ENCODE measurements around the gene COPRS. TPM values are rescaled to one million over a fixed set of nuclear protein-coding genes. Genes with fewer than 3 reads are reported as not detected.

Gene COPRS
- total RNA-seq, 1 donor from 2014 or later = 44.7 TPM

- intact Hi-C loops (cut with DNase I) = no loop called here
- TF ChIP-seq CTCF (IDR thresholded peaks at IDR 0.05) = no peak
- H3K4me1 ChIP-seq = peaks cover 15% of the 10 kb centered on the region
- H3K4me3 ChIP-seq = peak overlapping the region; percentile 43
- no peak for DNase-seq
- peaks cover 39% of the 10 kb centered on the region for H3K36me3 ChIP-seq
- no peak for ATAC-seq
- H3K27ac ChIP-seq = no peak overlapping the region
- no peaks in the 10 kb centered on the region for H3K27me3 ChIP-seq
- H3K9me3 ChIP-seq = no peaks in the 10 kb centered on the region
Observed at GRCh38 chr17:31859487-31860008, 504 bp upstream of the COPRS start.

GRCh38 chr17:31857920-31858641 lies 963 bp downstream of the COPRS start:
- no peak for TF ChIP-seq CTCF (IDR thresholded peaks at IDR 0.05)
- H3K27me3 ChIP-seq = no peaks in the 10 kb centered on the region
- H3K4me3 ChIP-seq = peak overlapping the region; percentile 68
- no peaks in the 10 kb centered on the region for H3K9me3 ChIP-seq
- peak overlapping the region; percentile 75 for H3K27ac ChIP-seq
- DNase-seq = no peak
- ATAC-seq = peak; percentile 5
- intact Hi-C loops (cut with DNase I) = no loop called here
- peaks cover 15% of the 10 kb centered on the region for H3K4me1 ChIP-seq
- peaks cover 28% of the 10 kb centered on the region for H3K36me3 ChIP-seq

GRCh38 chr17:31856750-31857149 lies 2.3 kb downstream of the COPRS start:
- intact Hi-C loops (cut with DNase I) = no loop called here
- ATAC-seq = no peak
- no peak for TF ChIP-seq CTCF (IDR thresholded peaks at IDR 0.05)
- Histone ChIP-seq H3K9me3 (no peaks in the 10 kb centered on the region), H3K27ac (no peak overlapping the region), H3K4me3 (no peak overlapping the region), H3K4me1 (peaks cover 15% of the 10 kb centered on the region), H3K36me3 (peaks cover 32% of the 10 kb centered on the region), H3K27me3 (no peaks in the 10 kb centered on the region)
- no peak for DNase-seq

- Histone ChIP-seq H3K27me3 (no peaks in the 10 kb centered on the region), H3K36me3 (peaks cover 27% of the 10 kb centered on the region), H3K9me3 (no peaks in the 10 kb centered on the region), H3K4me1 (peaks cover 14% of the 10 kb centered on the region), H3K4me3 (no peak overlapping the region), H3K27ac (no peak overlapping the region)
- TF ChIP-seq CTCF (IDR thresholded peaks at IDR 0.05) = no peak
- ATAC-seq (no peak), DNase-seq (no peak)
- intact Hi-C loops (cut with DNase I) = no loop called here
Observed at GRCh38 chr17:31854672-31855071, 4.4 kb downstream of the COPRS start.

GRCh38 chr17:31853911-31854470 lies 5.1 kb downstream of the COPRS start:
- DNase-seq (no peak), ATAC-seq (no peak)
- peaks cover 27% of the 10 kb centered on the region for H3K36me3 ChIP-seq
- H3K4me1 ChIP-seq = peaks cover 10% of the 10 kb centered on the region
- H3K27ac ChIP-seq = no peak overlapping the region
- intact Hi-C loops (cut with DNase I) = no loop called here
- H3K27me3 ChIP-seq = no peaks in the 10 kb centered on the region
- H3K4me3 ChIP-seq = no peak overlapping the region
- no peak for TF ChIP-seq CTCF (IDR thresholded peaks at IDR 0.05)
- no peaks in the 10 kb centered on the region for H3K9me3 ChIP-seq
